ENCODE data around the gene BSCL2. TPM values are rescaled to one million over a fixed set of nuclear protein-coding genes. Genes with fewer than 3 reads are reported as not detected.

BSCL2 gene
- total RNA-seq, 1 donor from 2014 or later: 34.6 TPM

- Histone ChIP-seq H3K79me2 (ENCODE audit: low read depth) (peaks cover 96% of the 10 kb centered on the region), H3K4me1 (peaks cover 11% of the 10 kb centered on the region)
- no peak for TF ChIP-seq EZH2 (IDR thresholded peaks at IDR 0.05)
- TF ChIP-seq EZH2phosphoT487 (IDR thresholded peaks at IDR 0.05): no peak
- TF ChIP-seq CTCF (IDR thresholded peaks at IDR 0.05): peak; percentile 29
Measured at GRCh38 chr11:62721994-62722393, 14.8 kb upstream of the BSCL2 start.

DNA sequence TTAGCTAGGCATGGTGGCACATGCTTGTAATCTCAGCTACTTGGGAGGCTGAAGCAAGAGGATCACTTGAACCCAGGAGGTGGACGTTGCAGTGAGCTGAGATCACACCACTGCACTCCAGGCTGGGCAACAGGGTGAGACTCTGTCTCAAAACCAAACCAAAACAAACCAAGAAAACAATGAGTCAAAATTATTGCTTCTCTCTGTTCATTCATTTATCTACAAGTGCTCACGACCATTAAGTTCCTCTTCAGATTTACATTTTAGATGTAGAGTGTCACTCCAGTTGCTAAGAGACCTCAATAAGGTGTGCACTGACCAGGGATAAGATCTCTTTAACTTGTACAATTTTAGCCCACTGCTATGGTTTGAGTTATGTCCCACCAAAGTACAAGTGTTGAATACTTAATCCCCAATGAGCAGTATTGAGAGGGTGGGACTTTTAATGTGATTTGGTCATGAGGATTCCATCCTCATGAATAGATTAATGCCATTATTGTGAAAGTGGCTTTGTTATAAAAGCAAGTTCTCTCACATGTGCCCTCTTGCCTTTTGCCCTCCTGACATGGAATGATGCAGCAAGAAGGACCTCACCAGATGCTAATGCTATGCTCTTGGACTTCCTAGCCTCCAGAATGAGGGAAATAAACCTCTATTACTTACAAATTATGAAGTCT lies 12.2 kb upstream of the BSCL2 start:
- Histone ChIP-seq H3K9me3 (ENCODE audit: low read depth) (no peaks in the 10 kb centered on the region), H3K36me3 (peaks cover 58% of the 10 kb centered on the region), H3K27ac (no peak overlapping the region), H3K4me1 (peaks cover 1% of the 10 kb centered on the region), H2AFZ (replicated peaks) (no peak overlapping the region), H4K20me1 (ENCODE audit: low read depth) (peaks cover 37% of the 10 kb centered on the region), H3K9ac (no peak overlapping the region), H3K79me2 (ENCODE audit: low read depth) (peaks cover 81% of the 10 kb centered on the region), H3F3A (ENCODE audit: low read depth) (peaks cover 79% of the 10 kb centered on the region), H3K4me2 (no peak overlapping the region), H3K27me3 (no peaks in the 10 kb centered on the region), H3K4me3 (no peak overlapping the region)
- Mint-ChIP-seq H3K27ac (no peak overlapping the region), H3K27me3 (ENCODE audit: insufficient read depth, low read depth) (peaks cover 5% of the 10 kb centered on the region), H3K9me3 (no peaks in the 10 kb centered on the region), H3K4me1 (peaks cover 24% of the 10 kb centered on the region), H3K36me3 (peaks cover 74% of the 10 kb centered on the region), H3K4me3 (peak overlapping the region; percentile 17)
- no peak for TF ChIP-seq EZH2 (IDR thresholded peaks at IDR 0.05)
- TF ChIP-seq EZH2phosphoT487 (IDR thresholded peaks at IDR 0.05): no peak
- TF ChIP-seq CTCF (IDR thresholded peaks at IDR 0.05): no peak
- no peak for DNase-seq (ENCODE audit: low spot score)

More at GRCh38 chr11:62721994-62722393, 14.8 kb upstream of the BSCL2 start:
- Mint-ChIP-seq H3K4me3 (peak overlapping the region; percentile 52), H3K9me3 (no peaks in the 10 kb centered on the region), H3K4me1 (peaks cover 41% of the 10 kb centered on the region), H3K36me3 (peaks cover 64% of the 10 kb centered on the region), H3K27ac (no peak overlapping the region), H3K27me3 (ENCODE audit: insufficient read depth, low read depth) (peaks cover 7% of the 10 kb centered on the region)
- Histone ChIP-seq H3K27me3 (no peaks in the 10 kb centered on the region), H3K4me3 (no peak overlapping the region), H3K4me2 (no peak overlapping the region), H3K27ac (peak overlapping the region; percentile 13), H3K9me3 (ENCODE audit: low read depth) (no peaks in the 10 kb centered on the region), H4K20me1 (ENCODE audit: low read depth) (peaks cover 56% of the 10 kb centered on the region), H3F3A (ENCODE audit: low read depth) (peaks cover 74% of the 10 kb centered on the region), H3K9ac (no peak overlapping the region), H3K36me3 (peaks cover 42% of the 10 kb centered on the region), H2AFZ (replicated peaks) (no peak overlapping the region)
- peak; percentile 51 for DNase-seq (ENCODE audit: low spot score)

- Histone ChIP-seq H3K27me3 (no peaks in the 10 kb centered on the region), H3K79me2 (ENCODE audit: low read depth) (peaks cover 54% of the 10 kb centered on the region), H3K9ac (no peak overlapping the region), H3K4me1 (no peaks in the 10 kb centered on the region), H3K4me2 (no peak overlapping the region), H3K27ac (peak overlapping the region; percentile 53), H2AFZ (replicated peaks) (no peak overlapping the region), H3K9me3 (ENCODE audit: low read depth) (no peaks in the 10 kb centered on the region), H3K36me3 (peaks cover 37% of the 10 kb centered on the region), H3K4me3 (no peak overlapping the region), H3F3A (ENCODE audit: low read depth) (peaks cover 79% of the 10 kb centered on the region), H4K20me1 (ENCODE audit: low read depth) (peaks cover 11% of the 10 kb centered on the region)
- Mint-ChIP-seq H3K9me3 (no peaks in the 10 kb centered on the region), H3K36me3 (peaks cover 65% of the 10 kb centered on the region), H3K27ac (no peak overlapping the region), H3K4me1 (peaks cover 2% of the 10 kb centered on the region), H3K4me3 (no peak overlapping the region), H3K27me3 (ENCODE audit: insufficient read depth, low read depth) (peaks cover 2% of the 10 kb centered on the region)
- DNase-seq (ENCODE audit: low spot score): no peak
- TF ChIP-seq CTCF (IDR thresholded peaks at IDR 0.05) (no peak), EZH2phosphoT487 (IDR thresholded peaks at IDR 0.05) (no peak), EZH2 (IDR thresholded peaks at IDR 0.05) (no peak)
Measured at GRCh38 chr11:62716816-62717215, 9.6 kb upstream of the BSCL2 start.
